GM12892 (cell line): ENCODE results near the gene PDE6B.

Experiments used
- POLR2A ChIP-seq: IDR thresholded peaks from 2 replicates; pipeline ENCODE4 v1.6.1; 2011; ENCODE audit warnings: low read depth, low read length, control low read depth
- POLR2AphosphoS5 ChIP-seq: IDR thresholded peaks from 2 replicates; pipeline ENCODE4 v1.6.1; 2011; ENCODE audit warnings: low read depth, low read length, control low read depth
- TAF1 ChIP-seq: IDR thresholded peaks from 2 replicates; pipeline ENCODE4 v1.6.1; 2011; ENCODE audit warnings: low read depth, mild to moderate bottlenecking, control low read depth, low read length, borderline replicate concordance

DNA sequence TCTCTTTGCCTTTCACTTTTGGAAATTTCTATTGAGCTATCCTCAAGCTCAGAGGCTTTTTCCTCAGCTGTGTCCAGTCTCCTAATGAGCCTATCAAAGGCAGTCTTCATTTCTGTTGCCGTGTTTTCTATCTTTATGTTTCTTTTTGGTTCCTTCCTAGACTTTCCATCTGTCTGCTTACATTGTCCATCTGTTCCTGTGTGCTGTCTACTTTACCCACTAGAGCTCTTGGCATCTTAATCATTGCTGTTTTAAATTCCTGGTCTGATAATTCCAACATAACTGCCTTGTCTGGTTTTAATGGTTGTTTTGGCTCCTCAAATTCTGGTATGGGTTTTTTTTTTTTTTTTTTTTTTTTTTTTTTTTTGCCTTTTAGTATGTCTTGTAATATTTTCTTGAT is 9.3 kb upstream of the PDE6B start:
- TF ChIP-seq POLR2A (no peak), POLR2AphosphoS5 (no peak), TAF1 (no peak)
